ENCODE data around the gene APOOL. TPM values are rescaled to one million over a fixed set of nuclear protein-coding genes. Genes with fewer than 3 reads are reported as not detected.
"Not testable (repeated sequence)": the region's sequence is repeated elsewhere in the genome, so short reads cannot be mapped to it uniquely, and the experiment has no call there.

APOOL gene
- total and polyA plus RNA-seq, 2 donors (not counting 3 experiments of a cell fraction or from before 2014, with no cell fraction given), result 3.4 to 17.4 TPM

DNA sequence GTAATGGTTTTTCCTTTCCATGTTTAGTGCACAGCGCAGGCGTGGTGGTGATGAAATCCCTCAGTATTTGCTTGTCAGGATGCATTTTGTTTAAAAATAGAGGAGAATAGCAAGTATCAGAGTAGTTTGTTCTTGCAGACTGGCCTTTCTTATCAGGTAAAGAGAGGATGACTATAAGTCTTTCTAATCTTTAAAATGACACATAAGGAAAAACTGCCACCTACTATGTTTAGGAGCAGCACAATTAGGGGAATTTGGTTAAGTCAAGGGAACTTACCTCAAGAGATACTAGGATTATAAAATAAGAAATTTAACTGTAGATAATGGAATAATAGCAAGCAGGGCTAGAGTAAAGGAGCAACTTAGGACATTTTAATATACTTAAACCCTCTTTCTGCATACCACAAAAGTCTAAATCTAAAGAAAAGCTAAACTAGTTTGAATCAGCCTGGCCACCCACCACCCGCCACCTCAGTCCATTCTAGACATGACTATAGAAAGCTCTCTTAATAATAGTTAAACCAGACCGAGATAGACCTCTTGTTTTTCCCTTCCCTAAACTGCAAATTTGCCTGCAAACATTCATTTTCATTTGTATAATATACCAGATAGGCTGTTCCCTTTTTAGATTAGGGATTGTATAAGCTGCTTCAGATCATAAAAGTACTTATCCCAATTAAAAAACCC is 62.0 kb downstream of the APOOL start:
- H3K9ac ChIP-seq (replicated peaks; ENCODE audit: extremely low read depth, insufficient read depth, low read length), result no peak overlapping the region

DNA sequence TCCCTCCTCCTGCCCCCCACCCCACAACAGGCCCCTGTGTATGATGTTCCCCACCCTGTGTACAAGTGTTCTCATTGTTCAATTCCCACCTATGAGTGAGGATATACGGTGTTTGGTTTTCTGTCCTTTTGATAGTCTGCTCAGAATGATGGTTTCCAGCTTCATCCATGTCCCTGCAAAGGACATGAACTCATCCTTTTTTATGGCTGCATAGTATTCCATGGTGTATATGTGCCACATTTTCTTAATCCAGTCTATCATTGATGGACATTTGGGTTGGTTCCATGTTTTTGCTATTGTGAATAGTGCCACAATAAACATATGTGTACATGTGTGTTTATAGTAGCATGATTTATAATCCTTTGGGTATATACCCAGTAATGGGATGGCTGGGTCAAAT is 73.6 kb downstream of the APOOL start:
- intact Hi-C loops (cut with micrococcal nuclease); DNase-seq (ENCODE audit: low read depth, low spot score); H3K36me3 ChIP-seq (ENCODE audit: control insufficient read depth in 2 of 2, extremely low read depth in 1 of 2, insufficient read depth in 2 of 2, low read length in 2 of 2); H3K4me3 ChIP-seq (replicated peaks in 1 of 3; ENCODE audit: insufficient read depth in 1 of 3, low read depth in 1 of 3, low read length in 3 of 3); H3K4me2 ChIP-seq (ENCODE audit: insufficient read depth, low read length); H3K9me1 ChIP-seq (replicated peaks; ENCODE audit: control insufficient read depth, extremely low read depth, insufficient read depth, low read length); H4K20me1 ChIP-seq (replicated peaks; ENCODE audit: control insufficient read depth, extremely low read depth, insufficient read depth, low read length); BruUV-seq (replicated peaks); H3K4me1 ChIP-seq (ENCODE audit: control insufficient read depth, extremely low read depth, insufficient read depth, low read length); H3K79me2 ChIP-seq (ENCODE audit: control insufficient read depth, insufficient read depth, low read length); H3K9ac ChIP-seq (replicated peaks; ENCODE audit: extremely low read depth, insufficient read depth, low read length); CTCF ChIA-PET; dilution Hi-C loops (cut with MboI; ENCODE audit: extremely low pct_ligation_motif_present, low sequenced_read_pairs); H3K27ac ChIP-seq (ENCODE audit: insufficient read depth, low read depth, low read length); H3K9me3 ChIP-seq (replicated peaks; ENCODE audit: control insufficient read depth, insufficient read depth, low read length); H2AFZ ChIP-seq (ENCODE audit: low read depth, low read length); POLR2A ChIA-PET; H3K27me3 ChIP-seq (ENCODE audit: control insufficient read depth in 2 of 2, insufficient read depth in 2 of 2, low read length in 2 of 2): not testable (repeated sequence)
- FAIRE-seq, result peak; percentile 4

More for the DNA sequence above, 62.0 kb downstream of the APOOL start:
- Histone ChIP-seq H3K36me3 (ENCODE audit: control insufficient read depth in 2 of 2, extremely low read depth in 1 of 2, insufficient read depth in 2 of 2, low read length in 2 of 2) (no peaks in the 10 kb centered on the region), H3K4me1 (ENCODE audit: control insufficient read depth, extremely low read depth, insufficient read depth, low read length) (no peaks in the 10 kb centered on the region), H3K79me2 (ENCODE audit: control insufficient read depth, insufficient read depth, low read length) (no peaks in the 10 kb centered on the region), H3K9me3 (replicated peaks; ENCODE audit: control insufficient read depth, insufficient read depth, low read length) (no peaks in the 10 kb centered on the region), H4K20me1 (replicated peaks; ENCODE audit: control insufficient read depth, extremely low read depth, insufficient read depth, low read length) (no peaks in the 10 kb centered on the region), H3K27ac (ENCODE audit: insufficient read depth, low read depth, low read length) (no peak overlapping the region), H3K9me1 (replicated peaks; ENCODE audit: control insufficient read depth, extremely low read depth, insufficient read depth, low read length) (no peaks in the 10 kb centered on the region), H2AFZ (ENCODE audit: low read depth, low read length) (no peak overlapping the region), H3K27me3 (ENCODE audit: control insufficient read depth in 2 of 2, insufficient read depth in 2 of 2, low read length in 2 of 2) (no peaks in the 10 kb centered on the region), H3K4me2 (ENCODE audit: insufficient read depth, low read length) (no peak overlapping the region), H3K4me3 (replicated peaks in 1 of 3; ENCODE audit: insufficient read depth in 1 of 3, low read depth in 1 of 3, low read length in 3 of 3) (no peak overlapping the region)
- intact Hi-C loops (cut with micrococcal nuclease) (no loop called here), dilution Hi-C loops (cut with MboI; ENCODE audit: extremely low pct_ligation_motif_present, low sequenced_read_pairs) (no loop called here)
- BruUV-seq (replicated peaks), result no TSS peak
- POLR2A ChIA-PET, result no interaction called here
- no peak for FAIRE-seq
- no peak for DNase-seq (ENCODE audit: low read depth, low spot score)
- CTCF ChIA-PET, result interaction anchor here (1.5 kb wide), 1 partner anchor 12 kb away, joined by 3 read pairs; no protein-coding TSS in a partner anchor
- no peak for TF ChIP-seq EZH2 (IDR thresholded peaks at IDR 0.05; ENCODE audit: borderline replicate concordance, low read depth, low read length, severe bottlenecking)
- TF ChIP-seq, protein P1, sequence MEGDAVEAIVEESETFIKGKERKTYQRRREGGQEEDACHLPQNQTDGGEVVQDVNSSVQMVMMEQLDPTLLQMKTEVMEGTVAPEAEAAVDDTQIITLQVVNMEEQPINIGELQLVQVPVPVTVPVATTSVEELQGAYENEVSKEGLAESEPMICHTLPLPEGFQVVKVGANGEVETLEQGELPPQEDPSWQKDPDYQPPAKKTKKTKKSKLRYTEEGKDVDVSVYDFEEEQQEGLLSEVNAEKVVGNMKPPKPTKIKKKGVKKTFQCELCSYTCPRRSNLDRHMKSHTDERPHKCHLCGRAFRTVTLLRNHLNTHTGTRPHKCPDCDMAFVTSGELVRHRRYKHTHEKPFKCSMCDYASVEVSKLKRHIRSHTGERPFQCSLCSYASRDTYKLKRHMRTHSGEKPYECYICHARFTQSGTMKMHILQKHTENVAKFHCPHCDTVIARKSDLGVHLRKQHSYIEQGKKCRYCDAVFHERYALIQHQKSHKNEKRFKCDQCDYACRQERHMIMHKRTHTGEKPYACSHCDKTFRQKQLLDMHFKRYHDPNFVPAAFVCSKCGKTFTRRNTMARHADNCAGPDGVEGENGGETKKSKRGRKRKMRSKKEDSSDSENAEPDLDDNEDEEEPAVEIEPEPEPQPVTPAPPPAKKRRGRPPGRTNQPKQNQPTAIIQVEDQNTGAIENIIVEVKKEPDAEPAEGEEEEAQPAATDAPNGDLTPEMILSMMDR (IDR thresholded peaks at IDR 0.05; ENCODE audit: extremely low read depth in 1 of 2, insufficient read depth in 1 of 2, low read depth in 1 of 2, low read length in 2 of 2), result no peak
- TF ChIP-seq MYC (IDR thresholded peaks at IDR 0.05; ENCODE audit: low read depth, low read length), result no peak
- TF ChIP-seq, protein P2, sequence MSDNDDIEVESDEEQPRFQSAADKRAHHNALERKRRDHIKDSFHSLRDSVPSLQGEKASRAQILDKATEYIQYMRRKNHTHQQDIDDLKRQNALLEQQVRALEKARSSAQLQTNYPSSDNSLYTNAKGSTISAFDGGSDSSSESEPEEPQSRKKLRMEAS (IDR thresholded peaks at IDR 0.05; ENCODE audit: insufficient read depth, insufficient read length), result no peak
- no peak for TF ChIP-seq JUN (IDR thresholded peaks at IDR 0.05; ENCODE audit: borderline replicate concordance, insufficient read depth, insufficient read length, low read depth)
- no peak for TF ChIP-seq FOS (IDR thresholded peaks at IDR 0.05; ENCODE audit: borderline replicate concordance, insufficient read depth, low read length)
- TF ChIP-seq POLR2A (IDR thresholded peaks at IDR 0.05; ENCODE audit: low read depth, low read length), result no peak
- no peak for TF ChIP-seq POLR2AphosphoS5 (IDR thresholded peaks at IDR 0.05; ENCODE audit: insufficient read depth, low read depth, low read length)
- no peak for TF ChIP-seq GATA2 (IDR thresholded peaks at IDR 0.05; ENCODE audit: insufficient read depth, insufficient read length, low read depth, low read length)

Measured in endothelial cell of umbilical vein (primary cell).